ENCODE data around the gene VTI1A.

Gene VTI1A

DNA sequence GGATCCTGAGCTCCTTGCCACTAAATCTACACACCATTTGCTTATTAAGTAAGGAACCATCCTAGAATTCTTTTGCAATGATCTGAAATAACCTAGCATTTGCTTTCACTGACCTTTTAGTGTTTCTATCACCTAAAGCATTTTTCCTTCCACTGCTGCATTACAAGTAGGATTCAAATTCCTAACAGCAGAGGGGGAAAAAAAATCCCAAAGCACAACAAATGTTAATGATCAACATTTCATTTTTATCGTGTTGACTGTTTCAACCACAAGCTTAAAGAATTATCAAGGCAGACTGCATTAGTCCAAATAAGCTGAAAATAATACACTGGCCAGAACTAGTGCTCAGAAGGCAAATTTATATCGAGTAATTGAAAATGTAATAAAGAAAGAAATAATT, 328.4 kb downstream of the VTI1A start:
- DNase-seq = no peak
- no peaks in the 10 kb centered on the region for H3K4me1 Mint-ChIP-seq
- no peaks in the 10 kb centered on the region for H3K27me3 Mint-ChIP-seq
- no peak overlapping the region for H3K27ac Mint-ChIP-seq
- H3K4me3 Mint-ChIP-seq = no peak overlapping the region
- H3K9me3 Mint-ChIP-seq = no peaks in the 10 kb centered on the region
- peaks cover 2% of the 10 kb centered on the region for H3K36me3 Mint-ChIP-seq
- CTCF ChIA-PET = no interaction called here

DNA sequence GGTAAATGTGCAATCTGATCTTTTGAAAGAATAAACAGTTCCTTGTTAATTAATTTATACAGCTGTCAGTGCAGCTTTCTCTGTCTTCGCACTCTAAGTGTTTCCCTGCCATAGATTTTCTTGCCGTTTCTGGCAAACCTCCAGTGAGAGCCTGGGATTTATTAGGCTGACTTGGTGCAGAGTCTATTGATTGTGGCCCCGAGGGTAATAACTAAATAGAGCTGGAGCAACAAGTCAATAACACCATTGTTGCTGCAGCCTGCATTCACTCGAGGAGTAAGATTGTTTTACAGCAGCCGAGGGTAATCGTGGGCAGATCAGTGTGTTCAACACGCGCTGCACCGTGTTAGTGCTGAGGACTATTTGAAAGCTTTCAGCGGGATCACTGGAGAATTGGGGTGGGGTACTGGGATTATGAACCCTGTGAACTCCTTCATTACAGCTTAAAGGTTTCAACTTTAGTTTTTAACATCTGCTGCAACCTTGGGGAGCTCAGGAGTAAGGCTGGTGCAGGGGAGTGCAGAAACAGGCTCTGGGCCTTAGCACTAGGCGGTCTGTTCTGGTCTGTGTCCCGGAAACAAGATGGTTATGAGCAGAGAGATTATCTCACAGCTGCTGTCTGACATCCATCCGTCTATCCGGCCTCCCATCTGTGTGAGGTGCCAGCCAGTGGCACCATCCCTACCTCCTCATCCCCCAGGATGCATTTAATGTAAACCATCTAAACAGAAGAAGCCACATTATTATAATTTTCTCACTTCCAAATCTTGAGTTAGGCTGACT, 329.1 kb downstream of the VTI1A start:
- no peak overlapping the region for H3K4me3 Mint-ChIP-seq
- H3K36me3 Mint-ChIP-seq = no peaks in the 10 kb centered on the region
- no peak overlapping the region for H3K27ac Mint-ChIP-seq
- CTCF ChIA-PET = no interaction called here
- H3K9me3 Mint-ChIP-seq = no peaks in the 10 kb centered on the region
- H3K27me3 Mint-ChIP-seq = no peaks in the 10 kb centered on the region
- H3K4me1 Mint-ChIP-seq = no peaks in the 10 kb centered on the region
- DNase-seq = no peak

GRCh38 chr10:112778579-112778978, 331.6 kb downstream of the VTI1A start:
- CTCF ChIA-PET = interaction anchor here (1.2 kb wide), 1 partner anchor 11 kb away, joined by 3 read pairs; no protein-coding TSS in a partner anchor
- Mint-ChIP-seq H3K4me1 (no peaks in the 10 kb centered on the region), H3K27me3 (no peaks in the 10 kb centered on the region), H3K9me3 (no peaks in the 10 kb centered on the region), H3K4me3 (no peak overlapping the region), H3K36me3 (peaks cover 1% of the 10 kb centered on the region), H3K27ac (no peak overlapping the region)
- DNase-seq = no peak

GRCh38 chr10:112779025-112779770, 332.2 kb downstream of the VTI1A start:
- CTCF ChIA-PET = interaction anchor here (1.2 kb wide), 1 partner anchor 11 kb away, joined by 3 read pairs; no protein-coding TSS in a partner anchor
- peaks cover 1% of the 10 kb centered on the region for H3K36me3 Mint-ChIP-seq
- no peak for DNase-seq
- no peak overlapping the region for H3K4me3 Mint-ChIP-seq
- no peaks in the 10 kb centered on the region for H3K27me3 Mint-ChIP-seq
- H3K9me3 Mint-ChIP-seq = no peaks in the 10 kb centered on the region
- no peak overlapping the region for H3K27ac Mint-ChIP-seq
- H3K4me1 Mint-ChIP-seq = no peaks in the 10 kb centered on the region

DNA sequence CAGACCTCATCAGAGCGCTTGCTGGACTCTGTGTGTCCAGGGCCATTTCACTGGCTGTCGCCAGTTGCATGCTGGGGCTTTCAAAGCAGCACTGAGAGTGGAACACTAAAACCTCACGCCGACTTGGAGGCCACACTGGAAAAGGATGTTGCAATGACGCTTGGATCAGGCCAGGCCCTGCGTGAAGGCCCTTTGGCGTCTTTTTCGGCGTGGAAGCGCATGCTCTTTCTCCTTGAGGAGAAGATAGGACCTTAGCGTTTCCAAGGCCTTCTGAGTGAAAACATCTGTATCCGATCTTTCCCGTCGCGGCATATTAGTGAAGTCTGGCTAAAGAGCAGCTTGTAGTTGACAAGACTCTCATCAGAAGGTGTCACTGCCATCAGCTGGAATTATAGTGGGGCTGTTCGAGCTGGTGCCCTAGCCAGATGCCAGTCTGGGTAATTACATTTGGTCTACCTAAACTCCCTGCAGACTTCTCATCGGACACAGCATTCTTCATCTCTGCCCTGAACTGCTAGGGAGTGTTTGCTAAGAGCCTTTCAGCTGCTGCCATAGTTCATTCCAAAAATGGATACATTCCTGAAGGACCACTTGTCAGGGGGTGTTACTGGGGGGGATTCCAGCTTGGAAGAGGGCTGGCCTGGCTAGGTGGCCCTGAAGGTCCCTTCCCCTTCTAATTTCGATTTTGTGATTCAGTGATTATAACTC, 335.3 kb downstream of the VTI1A start:
- no peak overlapping the region for H3K27ac Mint-ChIP-seq
- H3K9me3 Mint-ChIP-seq = no peaks in the 10 kb centered on the region
- H3K36me3 Mint-ChIP-seq = peaks cover 1% of the 10 kb centered on the region
- no peaks in the 10 kb centered on the region for H3K4me1 Mint-ChIP-seq
- no peaks in the 10 kb centered on the region for H3K27me3 Mint-ChIP-seq
- DNase-seq = no peak
- CTCF ChIA-PET = no interaction called here
- H3K4me3 Mint-ChIP-seq = no peak overlapping the region

DNA sequence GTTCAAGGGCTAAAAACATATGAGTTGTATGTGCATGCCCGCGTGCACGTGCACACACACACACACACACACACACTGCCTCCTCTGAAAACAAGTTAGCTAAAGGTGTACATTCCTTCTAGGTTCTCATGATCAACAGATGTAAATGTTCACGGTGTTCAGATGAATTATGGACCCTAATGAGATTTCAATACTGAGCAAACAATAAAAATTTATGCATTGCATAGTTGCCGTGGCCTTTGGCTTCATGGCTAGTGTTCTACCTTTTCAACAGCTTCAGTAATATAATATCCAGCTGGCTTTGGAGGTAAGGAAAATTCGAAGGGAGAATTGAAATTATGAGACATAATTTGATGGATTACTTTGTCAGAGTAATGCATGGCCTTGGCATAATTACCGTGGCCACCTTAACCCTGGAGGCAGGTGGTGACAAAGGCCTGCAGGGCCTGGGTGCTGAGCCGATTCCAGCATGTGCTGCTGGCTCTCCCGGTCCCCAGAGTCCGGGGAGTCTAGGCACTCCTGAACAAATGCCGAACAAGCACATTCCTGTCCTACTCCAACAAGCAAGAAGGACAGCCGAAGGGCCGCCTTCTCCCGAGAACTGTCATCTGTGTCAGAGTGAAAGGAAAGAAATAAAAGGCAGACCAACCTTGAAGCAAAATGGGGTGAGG, 336.5 kb downstream of the VTI1A start:
- Mint-ChIP-seq H3K36me3 (peaks cover 1% of the 10 kb centered on the region), H3K4me3 (no peak overlapping the region), H3K27me3 (no peaks in the 10 kb centered on the region), H3K9me3 (no peaks in the 10 kb centered on the region), H3K27ac (no peak overlapping the region), H3K4me1 (no peaks in the 10 kb centered on the region)
- CTCF ChIA-PET = no interaction called here
- DNase-seq = no peak

DNA sequence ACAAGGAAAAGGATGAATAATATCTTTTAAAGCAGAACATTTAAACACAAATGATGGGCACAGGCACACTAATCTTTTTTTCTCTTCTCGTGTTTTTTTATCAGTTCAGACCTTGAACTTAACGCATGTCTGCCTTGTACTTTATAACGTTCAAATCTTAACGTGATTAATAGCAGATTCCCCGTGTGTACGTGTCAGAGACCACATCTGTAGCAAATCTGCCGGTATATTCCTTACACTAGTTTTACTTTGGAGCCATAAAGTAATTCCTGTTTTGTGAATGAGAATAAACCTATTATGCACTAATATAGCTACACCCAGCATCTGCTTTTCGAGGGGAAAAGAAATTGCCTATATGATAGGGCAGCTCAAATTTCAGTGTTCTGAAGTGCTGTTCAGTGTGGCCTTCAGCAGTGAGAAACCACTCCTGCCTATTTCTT, 337.0 kb downstream of the VTI1A start:
- H3K36me3 Mint-ChIP-seq = peaks cover 1% of the 10 kb centered on the region
- H3K27me3 Mint-ChIP-seq = no peaks in the 10 kb centered on the region
- no peaks in the 10 kb centered on the region for H3K4me1 Mint-ChIP-seq
- CTCF ChIA-PET = no interaction called here
- no peak overlapping the region for H3K27ac Mint-ChIP-seq
- no peak for DNase-seq
- no peak overlapping the region for H3K4me3 Mint-ChIP-seq
- no peaks in the 10 kb centered on the region for H3K9me3 Mint-ChIP-seq

DNA sequence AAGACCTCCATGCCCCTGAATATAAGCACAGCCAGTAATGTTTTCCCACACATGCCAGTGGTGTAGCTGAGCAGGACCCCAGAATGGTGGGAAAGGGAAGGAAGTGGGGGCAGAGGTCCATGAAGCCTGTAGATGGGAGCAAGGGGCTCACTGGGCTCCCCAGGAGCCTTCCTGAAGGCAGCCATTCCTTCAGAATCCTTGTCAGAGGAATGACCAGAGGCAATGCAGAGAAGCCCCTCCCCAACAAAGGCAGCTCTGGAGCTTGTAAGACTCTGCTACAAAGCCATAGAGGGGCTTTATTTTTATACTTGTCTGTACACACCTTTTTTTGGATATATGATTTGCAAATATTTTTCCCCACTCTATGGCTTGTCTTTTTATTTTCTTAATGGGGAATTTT, 338.1 kb downstream of the VTI1A start:
- peaks cover 5% of the 10 kb centered on the region for H3K36me3 Mint-ChIP-seq
- H3K27ac Mint-ChIP-seq = no peak overlapping the region
- no peak for DNase-seq
- CTCF ChIA-PET = interaction anchor here (1.2 kb wide), 1 partner anchor 777 kb away, joined by 3 read pairs; no protein-coding TSS in a partner anchor
- peaks cover 4% of the 10 kb centered on the region for H3K9me3 Mint-ChIP-seq
- H3K4me1 Mint-ChIP-seq = no peaks in the 10 kb centered on the region
- no peaks in the 10 kb centered on the region for H3K27me3 Mint-ChIP-seq
- no peak overlapping the region for H3K4me3 Mint-ChIP-seq

- Mint-ChIP-seq H3K27ac (no peak overlapping the region), H3K4me3 (no peak overlapping the region), H3K27me3 (no peaks in the 10 kb centered on the region), H3K4me1 (no peaks in the 10 kb centered on the region), H3K36me3 (peaks cover 4% of the 10 kb centered on the region), H3K9me3 (peaks cover 4% of the 10 kb centered on the region)
- no peak for DNase-seq
- CTCF ChIA-PET = interaction anchor here (1.1 kb wide), 1 partner anchor 10 kb away, joined by 3 read pairs; no protein-coding TSS in a partner anchor
Measured at GRCh38 chr10:112789248-112789647, 342.2 kb downstream of the VTI1A start.

DNA sequence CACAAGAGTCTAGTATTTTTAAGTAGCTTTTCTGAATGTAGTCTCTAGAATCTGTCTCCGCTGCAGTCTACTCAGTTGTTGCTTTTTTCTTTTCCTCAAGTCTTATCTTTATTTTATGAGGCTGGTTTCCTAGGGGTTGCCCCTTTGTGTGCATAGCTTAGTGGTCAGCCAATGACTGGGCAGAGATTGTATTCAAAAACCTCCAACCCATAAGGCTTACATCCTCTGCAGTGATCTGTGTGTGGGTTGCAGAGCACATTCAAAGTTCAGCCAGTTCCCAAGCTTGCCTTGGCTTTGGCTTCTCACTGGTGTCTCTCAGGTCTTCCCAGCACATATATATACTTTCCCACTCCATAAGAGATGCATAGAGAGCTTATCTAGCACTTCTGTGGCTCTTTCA, 343.0 kb downstream of the VTI1A start:
- no peaks in the 10 kb centered on the region for H3K4me1 Mint-ChIP-seq
- H3K36me3 Mint-ChIP-seq = peaks cover 4% of the 10 kb centered on the region
- H3K4me3 Mint-ChIP-seq = no peak overlapping the region
- peaks cover 4% of the 10 kb centered on the region for H3K9me3 Mint-ChIP-seq
- CTCF ChIA-PET = interaction anchor here (1.1 kb wide), 1 partner anchor 11 kb away, joined by 3 read pairs; no protein-coding TSS in a partner anchor
- no peaks in the 10 kb centered on the region for H3K27me3 Mint-ChIP-seq
- no peak overlapping the region for H3K27ac Mint-ChIP-seq
- DNase-seq = no peak

GRCh38 chr10:112790921-112791320, 343.9 kb downstream of the VTI1A start:
- Mint-ChIP-seq H3K4me3 (no peak overlapping the region), H3K9me3 (peaks cover 4% of the 10 kb centered on the region), H3K36me3 (peaks cover 4% of the 10 kb centered on the region), H3K27me3 (no peaks in the 10 kb centered on the region), H3K27ac (no peak overlapping the region), H3K4me1 (no peaks in the 10 kb centered on the region)
- CTCF ChIA-PET = no interaction called here
- no peak for DNase-seq

- H3K27ac Mint-ChIP-seq = no peak overlapping the region
- H3K27me3 Mint-ChIP-seq = no peaks in the 10 kb centered on the region
- H3K4me3 Mint-ChIP-seq = no peak overlapping the region
- CTCF ChIA-PET = no interaction called here
- no peaks in the 10 kb centered on the region for H3K4me1 Mint-ChIP-seq
- H3K36me3 Mint-ChIP-seq = peaks cover 4% of the 10 kb centered on the region
- no peak for DNase-seq
- H3K9me3 Mint-ChIP-seq = peaks cover 4% of the 10 kb centered on the region
Measured at GRCh38 chr10:112791447-112791846, 344.4 kb downstream of the VTI1A start.

- Mint-ChIP-seq H3K9me3 (peaks cover 4% of the 10 kb centered on the region), H3K27me3 (no peaks in the 10 kb centered on the region), H3K36me3 (peaks cover 4% of the 10 kb centered on the region), H3K27ac (no peak overlapping the region), H3K4me3 (no peak overlapping the region), H3K4me1 (no peaks in the 10 kb centered on the region)
- DNase-seq = no peak
- CTCF ChIA-PET = no interaction called here
Measured at GRCh38 chr10:112792487-112793201, 345.6 kb downstream of the VTI1A start.
